Stimulated activated CD8-positive, alpha-beta memory T cell treated with anti-CD3 and anti-CD28 coated beads, Interleukin-12 subunit alpha, Interleukin-12 subunit beta, amount 100 ng/mL, for 24 hours (primary cell): ENCODE results near the gene CNTNAP2.

Experiments
- DNase-seq: peaks from one replicate; pipeline ENCODE4 v3.0.0-alpha.2; 2020; ENCODE audit errors: extremely low read depth

The CNTNAP2 gene

DNA sequence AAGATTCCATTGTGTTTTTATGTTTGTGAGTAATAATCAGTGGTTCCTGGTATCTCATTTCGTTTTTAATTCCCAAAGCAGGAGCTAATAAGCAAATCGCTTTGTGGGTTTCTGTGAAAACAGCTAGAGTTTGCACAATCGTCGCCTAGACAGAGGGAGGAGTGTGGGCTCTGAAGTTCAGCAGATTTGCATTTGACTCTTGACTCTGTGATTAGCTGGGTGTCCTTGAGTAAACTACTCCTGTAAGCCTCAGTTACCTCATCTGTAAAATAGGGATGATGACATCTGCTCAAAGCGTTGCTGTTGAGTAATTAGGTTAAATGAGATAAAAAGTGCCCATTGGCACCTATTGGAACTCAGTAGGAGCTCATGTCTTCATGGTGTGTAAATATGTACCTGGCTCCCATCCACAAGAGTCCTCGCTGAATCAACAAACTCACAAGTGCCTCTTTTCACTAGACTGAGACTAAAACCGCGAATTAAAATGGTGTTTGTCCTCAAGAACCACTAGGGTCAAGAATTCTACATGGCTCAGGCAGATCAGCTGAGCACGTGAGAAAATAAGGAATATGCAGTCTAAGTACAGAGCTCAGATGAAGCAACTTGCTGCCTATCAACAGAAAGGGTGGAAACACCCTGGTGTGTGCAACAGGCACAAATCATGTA is 2088.2 kb downstream of the CNTNAP2 start:
- no peak for DNase-seq

DNA sequence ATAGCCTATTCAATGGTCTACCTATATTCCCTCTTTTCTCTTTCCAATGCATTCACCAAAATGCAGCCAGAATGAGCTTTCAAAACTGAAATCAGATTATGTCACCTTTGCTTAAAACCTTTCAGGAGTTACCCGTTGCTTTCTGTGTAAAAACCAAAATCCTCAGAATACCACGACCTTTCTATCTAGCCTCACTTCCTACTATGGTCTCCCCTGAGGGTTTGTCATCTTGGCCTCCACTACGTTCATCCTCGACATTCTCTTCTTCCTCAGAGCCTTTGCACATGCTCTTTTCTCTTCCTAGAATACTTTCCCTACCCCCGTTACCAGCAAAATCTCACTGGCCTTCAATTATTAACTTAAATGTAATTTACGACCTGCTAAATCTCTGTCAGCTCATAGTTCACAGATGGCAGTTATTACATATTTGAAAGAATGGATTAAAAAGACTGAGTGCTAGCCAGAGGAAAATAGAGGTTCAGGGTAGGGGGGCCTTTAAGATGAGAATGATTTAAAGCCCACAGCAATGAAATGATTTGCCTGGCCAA is 2093.1 kb downstream of the CNTNAP2 start:
- DNase-seq, result no peak

DNA sequence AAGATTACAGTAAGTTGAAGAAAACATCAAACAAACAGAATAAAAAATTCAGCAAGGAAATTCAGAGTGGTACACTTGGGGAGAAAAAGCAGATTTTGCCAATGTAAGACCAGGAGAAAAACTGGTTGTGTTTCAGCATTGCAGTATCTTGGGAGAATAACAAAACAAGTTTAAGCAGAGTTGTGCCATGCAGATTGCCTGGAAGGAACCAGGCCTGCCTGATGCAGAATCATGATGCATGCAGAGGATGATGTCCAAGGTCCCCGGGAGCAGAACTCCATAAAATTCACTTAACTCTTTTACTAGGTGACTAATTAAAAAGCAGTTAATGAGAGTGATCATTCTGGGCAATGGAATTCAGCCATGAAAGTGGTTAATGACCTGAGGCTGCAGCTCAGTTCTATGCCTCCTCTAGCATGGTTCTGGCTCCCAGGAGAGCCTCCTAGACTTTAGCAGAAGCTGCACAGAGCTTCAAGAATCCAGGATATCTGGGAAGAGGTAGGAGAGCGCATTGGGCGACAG is 2094.3 kb downstream of the CNTNAP2 start:
- no peak for DNase-seq

DNA sequence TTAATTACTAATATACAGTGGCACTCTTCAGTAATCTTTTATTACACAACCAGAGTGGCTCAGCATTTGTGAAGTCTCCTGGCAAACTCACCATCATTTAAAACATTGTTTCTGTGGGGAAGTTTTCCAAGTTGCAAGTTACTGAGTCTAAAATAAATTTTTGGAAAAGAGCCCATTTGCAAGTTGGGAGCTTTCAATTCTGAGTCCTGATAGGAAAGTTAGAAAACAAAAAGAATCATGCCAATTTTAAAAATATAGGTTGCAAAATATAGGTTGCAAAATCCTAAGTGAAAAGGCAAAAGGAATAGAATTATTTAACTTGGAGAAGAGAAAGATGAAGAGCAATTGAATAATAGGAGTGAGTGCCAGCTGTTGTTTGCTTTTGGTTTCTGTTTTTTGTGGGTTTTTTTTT is 2095.1 kb downstream of the CNTNAP2 start:
- DNase-seq, result no peak

DNA sequence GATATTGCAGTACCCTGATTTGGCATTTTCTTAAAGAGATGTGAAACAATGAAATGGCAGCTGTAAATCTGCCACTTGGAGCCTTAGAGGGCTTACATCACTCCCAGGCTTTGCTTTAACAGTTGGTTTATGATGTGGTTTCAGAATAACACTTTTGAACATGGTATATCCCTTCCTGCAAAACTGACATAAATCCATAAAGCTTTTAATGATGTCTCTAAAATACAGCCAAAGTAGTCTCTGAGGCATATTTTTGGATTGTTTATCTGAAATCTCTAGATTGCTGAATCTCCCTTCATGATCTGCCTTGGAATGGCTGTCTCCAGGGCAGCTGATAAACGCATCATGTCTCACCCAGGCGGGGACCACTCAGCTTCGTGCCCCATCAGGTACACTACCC is 2096.1 kb downstream of the CNTNAP2 start:
- DNase-seq, result no peak

DNA sequence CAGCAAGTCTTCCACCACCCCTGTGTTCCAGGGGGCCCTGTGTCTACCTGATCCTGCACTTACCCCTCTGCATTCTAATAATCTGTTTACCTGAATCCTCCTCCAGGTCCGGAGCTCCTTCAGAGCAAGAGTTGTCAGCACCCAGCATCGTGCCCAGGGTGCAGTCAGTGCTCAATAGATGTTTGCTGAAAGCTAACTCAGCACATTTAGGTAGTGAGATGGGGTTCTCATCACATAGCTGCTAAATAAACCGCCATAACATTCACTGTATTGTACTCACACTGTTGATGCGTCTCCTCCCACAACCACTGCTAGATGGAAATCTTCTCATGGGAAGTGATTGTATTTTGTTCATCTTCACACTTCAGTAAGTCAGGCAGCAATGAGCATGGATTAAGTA is 2097.5 kb downstream of the CNTNAP2 start:
- DNase-seq, result no peak

DNA sequence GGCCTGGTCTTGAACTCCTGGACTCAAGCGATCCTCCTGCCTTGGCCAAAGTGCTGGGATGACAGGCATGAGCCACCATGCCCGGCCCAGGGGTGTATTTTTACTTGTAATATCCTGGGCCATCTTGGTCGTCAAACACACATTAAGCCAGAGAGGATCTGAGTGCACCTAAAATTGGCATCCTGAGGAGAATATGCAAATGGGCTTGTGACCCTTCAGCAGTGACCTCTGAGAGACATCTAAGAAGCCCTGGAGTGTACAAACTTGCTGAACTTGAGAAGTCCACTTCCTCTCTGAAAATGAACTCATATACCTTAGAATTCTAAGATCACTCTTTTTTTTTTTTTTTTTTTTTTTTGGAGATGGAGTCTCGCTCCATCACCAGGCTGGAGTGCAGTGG is 2102.0 kb downstream of the CNTNAP2 start:
- DNase-seq, result no peak

DNA sequence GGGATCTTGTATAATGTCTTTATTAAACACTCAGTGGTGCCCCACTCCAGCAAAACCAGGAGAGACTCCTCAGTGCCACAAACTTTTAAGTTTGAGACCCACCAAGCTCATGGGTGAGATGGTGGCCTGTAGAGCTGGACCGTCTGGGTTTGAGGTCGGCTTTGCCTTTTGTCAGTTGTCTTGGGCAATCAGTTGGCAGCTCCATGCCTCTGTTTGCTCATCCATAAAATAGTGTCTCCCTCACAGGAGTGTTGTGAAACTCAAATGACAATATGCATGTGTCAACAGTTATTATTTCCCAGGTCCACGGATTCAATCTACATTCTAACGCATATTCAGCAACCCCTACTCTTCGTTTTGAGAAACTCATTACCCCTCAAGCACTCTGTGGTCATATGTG is 2106.1 kb downstream of the CNTNAP2 start:
- no peak for DNase-seq

DNA sequence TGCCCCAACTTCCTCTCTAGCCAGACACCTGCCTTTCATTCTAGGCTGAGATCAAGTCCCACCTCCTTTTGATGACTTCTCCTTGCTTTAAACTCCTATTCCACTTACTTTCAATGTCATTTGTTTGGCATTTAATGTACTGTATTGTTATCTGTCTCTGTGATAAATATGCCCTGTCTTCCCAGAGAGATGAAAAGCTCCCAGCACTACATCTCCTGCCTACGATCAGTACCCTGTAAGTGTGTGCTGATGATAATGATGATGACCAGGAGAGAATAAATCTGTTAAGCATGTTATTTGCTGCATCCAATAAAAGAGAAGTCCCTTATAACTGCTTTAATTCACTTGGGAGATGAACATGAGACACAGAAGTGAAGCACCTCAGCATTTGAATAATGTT is 2106.6 kb downstream of the CNTNAP2 start:
- no peak for DNase-seq

DNA sequence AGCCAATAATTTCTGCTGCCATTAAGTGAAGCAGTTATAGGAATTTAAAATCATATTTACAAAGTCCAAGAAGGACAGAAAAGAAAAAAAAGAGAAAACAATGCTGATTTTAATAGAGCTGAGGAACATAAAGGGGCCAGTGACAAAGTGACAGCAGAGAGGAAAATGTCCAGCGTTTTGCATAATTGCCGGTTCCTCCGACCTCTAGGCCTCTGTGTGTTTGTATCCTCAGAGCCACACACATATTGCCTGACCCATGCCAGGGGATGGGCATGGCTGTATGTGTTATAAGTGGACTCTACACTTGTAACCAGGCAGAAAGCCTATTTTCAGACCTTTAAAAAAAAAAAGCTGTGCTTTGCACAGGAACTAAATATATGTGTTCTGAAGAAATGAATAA is 2107.1 kb downstream of the CNTNAP2 start:
- DNase-seq, result no peak

DNA sequence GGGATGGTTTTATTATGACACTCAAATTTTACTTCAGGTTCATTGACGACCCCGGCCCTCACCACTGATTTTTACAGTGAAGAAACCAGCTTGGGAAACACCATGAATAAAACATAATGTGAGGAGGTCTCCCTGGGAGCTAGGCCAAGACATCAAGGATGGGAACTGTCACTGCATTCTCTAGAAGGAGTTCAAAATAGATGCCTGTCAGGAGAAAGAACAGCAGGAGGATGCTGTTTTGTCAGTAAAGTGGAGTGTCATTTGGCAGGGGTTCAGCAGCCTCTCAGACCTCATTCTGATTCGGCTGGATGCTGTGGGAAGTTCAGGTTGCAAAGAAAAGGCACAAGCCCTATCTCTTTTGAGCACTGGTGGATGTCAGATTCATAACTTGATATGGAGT is 2113.7 kb downstream of the CNTNAP2 start:
- no peak for DNase-seq

DNA sequence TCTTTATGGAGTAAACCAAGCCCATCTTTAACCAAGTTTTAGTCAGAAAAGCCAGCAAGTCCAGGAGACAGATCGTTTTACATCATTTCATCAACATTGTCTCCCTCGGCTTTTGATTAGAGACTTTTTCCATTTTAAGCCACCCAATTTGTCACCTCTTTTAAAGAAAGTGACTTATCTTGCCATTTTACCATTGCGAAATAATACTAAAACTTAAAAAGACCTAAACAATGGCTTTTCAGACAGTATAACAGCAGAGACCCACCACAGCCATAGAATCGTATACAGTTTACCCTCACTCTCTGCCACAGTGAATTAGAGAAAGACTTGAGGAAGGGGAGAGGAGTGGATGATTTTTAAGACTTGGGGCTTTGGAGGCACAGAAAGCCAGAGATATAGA is 2114.3 kb downstream of the CNTNAP2 start:
- DNase-seq, result no peak

DNA sequence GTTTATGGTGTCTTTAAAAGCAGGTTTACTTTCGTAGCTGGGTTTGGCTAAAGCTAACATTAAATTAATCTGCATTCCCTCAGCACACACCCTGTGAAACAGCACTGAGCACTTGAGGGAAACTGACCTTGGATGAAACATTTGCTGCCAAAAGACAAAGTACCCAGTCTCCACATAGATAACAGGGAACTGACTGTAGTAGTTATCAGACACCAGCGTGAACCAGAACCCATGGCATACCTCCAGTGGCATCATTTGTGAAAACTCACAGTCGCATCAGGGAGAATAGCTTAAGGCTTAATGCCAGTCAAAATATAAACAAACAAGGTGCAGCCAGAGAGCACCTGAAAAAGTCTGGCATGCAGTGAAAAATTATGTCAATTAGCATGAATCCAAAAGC is 2116.2 kb downstream of the CNTNAP2 start:
- DNase-seq, result no peak

DNA sequence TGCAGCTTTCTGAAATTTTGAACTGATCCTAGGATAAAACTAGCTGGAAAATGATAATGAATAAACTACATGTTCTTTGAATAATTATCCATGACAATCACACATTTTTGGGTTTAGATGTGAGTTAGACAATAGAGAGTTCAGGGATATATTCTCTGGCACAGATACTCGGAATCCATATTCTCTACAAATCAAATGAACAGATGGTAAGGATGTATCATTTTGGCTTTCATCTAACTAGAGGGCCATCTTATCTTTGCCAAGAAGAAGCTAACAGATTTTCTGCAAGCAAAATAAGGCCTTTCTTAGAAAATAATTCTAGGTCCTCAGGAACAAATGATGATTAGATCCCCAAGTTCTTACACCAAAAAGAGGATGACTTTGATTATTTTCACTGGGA is 2118.1 kb downstream of the CNTNAP2 start:
- DNase-seq, result no peak

DNA sequence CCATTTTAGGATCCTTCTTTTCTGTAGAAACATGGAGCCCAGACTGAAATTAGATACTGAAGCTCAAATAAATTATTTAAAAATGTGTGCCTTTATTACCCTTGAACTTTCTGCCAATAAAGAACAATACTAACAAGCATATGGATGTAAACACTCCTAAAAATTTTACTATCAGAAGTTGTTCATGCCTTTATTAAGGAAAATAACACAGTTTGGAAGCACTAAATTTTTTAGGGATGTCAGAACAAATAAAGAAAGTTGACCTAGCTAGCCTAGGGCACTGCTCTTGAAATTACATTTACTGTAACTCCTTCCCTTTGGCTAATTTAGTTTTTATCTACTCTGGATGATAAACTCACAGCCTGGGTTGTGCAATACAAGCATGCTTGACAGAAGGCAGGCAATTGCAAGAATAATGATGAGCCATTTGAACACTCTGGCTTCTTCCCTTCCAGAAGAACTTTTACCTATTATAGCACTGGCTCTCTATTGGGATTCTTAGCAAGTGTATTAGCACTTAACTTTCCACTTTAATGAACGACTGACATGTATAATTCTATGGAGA is 2122.2 kb downstream of the CNTNAP2 start:
- DNase-seq, result no peak

DNA sequence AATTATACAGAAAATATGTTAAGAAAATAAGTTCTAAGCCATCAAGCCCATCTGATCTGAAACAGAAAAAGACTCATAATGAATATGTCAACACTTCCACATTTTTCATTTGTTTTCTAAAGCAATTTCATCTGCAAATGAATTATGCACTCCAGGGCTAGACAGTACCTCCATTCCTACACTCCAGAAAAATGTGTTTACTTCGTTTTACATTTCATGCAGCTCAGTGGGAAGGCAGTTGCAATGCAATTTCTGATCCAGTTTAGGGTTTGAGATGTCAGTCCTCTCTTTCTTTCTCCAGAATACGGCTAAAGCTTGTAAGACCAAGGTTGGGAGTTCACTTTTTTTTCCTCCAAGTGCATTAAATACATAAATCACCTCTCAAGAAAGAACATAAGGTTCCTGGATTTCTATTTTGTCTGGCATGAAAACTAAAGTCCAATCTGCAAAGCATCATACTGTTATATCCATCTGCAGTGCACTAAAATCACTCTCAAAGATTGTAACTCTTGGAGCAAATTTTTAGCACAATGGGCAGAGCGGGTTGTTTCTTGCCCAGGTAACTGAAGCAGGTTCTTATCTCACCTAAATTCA is 2125.2 kb downstream of the CNTNAP2 start:
- no peak for DNase-seq

DNA sequence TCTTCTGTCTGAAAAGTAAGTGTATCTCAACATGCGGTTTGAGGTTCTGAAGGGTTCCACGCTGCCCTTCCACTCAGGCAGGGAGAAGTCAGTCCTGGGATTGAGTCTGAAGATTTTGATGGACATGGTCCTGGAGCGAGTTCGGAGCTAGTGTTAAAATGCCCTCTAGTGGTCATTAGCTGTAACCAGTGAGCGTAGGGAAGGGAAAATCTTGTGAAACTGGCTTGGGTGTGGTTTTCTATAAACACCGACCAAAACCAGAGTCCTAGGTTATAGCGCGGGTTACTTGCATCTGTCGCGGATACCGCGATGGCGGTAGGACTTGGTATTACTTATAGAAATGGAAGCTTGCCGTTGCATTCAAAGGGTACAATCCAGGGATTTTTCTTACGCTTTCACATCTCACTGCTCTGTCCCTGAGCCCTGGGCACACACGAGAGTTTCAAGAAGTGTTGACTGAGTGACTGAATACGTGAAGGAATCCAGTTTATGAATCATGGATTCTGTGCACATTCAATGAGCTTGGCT is 2125.8 kb downstream of the CNTNAP2 start:
- no peak for DNase-seq

DNA sequence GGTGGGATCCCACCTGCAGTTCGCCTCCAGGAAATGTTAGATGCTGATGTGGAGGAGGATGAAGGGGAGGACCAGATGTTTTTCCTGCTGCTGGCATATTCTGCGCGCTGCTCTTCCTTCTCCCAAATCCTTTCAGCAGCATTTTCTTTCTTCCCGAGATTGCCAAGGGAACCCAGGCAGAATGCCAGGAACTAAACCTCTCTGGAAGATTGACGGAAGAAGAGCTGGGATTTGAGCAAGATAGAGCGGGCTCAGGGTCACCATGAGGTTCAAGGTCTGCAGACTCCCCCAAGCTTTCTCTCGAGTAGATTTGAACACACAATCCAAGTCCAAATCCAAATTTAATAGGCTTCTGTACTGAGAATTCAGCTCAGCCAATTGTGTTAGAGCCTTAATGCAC is 2128.8 kb downstream of the CNTNAP2 start:
- no peak for DNase-seq

DNA sequence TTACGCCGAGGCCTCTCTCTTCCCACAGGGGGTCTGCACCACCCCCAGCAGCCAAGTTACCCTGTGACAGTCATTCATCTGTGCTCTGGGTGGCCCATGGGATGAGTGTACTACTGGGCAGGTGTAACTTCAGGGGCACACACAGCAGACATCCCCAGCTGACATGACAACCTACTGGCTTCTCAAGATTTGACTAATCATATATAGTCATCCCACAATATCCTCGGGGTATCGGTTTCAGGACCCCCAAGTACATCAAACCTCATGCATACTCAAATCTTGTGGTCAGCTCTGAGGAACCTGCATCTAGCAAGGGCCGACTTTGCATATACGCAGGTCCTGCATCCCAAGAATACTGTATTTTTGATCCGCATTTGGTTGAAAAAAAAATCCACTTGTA is 2137.0 kb downstream of the CNTNAP2 start:
- DNase-seq, result no peak

DNA sequence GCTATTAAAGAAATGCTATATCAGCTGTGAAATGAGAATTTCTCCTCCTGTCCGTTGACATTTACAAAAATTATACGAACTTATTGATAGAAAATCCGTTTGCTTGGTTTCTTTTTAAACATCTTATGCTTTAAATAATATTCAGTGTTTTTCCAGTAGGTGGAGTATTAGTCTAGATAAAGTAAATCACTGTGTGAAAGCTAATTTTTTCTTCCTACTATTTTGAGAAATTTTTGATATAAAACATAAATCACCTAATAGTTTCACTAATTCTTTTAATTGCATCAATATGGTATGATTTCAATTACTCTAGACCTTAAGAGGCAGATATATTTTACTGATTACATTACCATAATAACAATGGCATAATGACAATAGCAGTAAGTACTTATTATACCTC is 2138.7 kb downstream of the CNTNAP2 start:
- no peak for DNase-seq

DNA sequence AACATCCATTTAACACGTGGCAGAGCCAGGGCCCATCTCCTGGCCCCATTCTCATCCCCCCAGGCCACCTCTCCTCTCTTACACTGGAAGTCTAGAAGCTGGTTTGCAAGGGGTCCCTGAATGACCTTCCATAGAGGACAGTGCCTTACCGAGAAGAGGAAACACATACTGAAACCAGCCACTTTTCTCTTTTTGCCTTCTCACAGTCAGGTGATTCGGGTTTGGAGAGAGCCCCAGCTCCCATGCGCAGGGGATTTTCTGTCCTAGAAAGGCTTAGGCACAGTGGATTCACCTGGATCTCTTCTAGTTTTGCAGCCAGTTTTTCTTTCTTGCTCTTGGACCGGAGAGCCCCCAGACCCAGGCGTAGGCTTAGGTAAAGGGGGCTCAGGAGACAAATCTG is 2139.8 kb downstream of the CNTNAP2 start:
- no peak for DNase-seq

DNA sequence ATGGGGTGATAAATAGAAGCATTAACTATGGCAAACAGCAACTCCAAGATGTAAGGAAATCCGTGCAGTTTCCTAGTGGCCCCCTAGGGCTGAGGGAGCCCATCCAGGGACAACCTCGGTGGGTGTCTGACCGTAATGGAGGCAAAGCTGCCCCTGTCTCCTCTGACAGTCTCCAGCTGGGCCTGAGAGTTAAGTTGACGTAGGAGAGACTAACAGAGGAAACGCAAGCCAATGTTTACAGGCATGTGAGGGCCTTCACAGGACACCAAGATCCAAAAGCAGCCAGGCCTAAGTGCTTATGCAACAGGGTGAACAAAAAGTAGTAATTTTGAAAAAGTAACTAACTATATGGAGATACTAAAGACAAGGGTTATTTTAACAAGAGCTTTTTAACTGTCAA is 2144.0 kb downstream of the CNTNAP2 start:
- no peak for DNase-seq

DNA sequence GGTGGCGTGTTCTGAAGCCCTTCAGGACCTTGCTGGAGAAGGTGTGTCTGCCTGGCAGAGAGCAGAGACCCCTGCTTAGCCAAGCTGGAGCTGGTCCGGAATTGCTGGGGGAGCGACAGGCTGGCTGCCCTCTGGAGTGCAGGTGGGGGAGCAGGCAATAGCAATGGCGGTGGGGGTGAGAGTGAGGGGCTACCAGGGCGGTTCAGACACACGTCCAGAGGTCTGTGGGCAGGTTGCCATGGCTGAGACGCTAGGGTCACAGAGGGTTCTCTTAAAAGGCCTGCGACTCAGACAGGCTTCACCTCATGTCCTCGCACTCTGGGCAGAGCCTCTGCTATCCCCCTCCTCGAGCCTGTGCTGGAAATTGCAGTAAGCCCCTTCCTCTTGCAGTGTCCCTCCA is 2144.9 kb downstream of the CNTNAP2 start:
- DNase-seq, result no peak
